Prostate gland (tissue), 2 donors: ENCODE results near the gene PSMB2.

Experiments used
- POLR2A ChIP-seq: fragments of 450-650 bp; IDR thresholded peaks from one replicate; pipeline ENCODE4 v1.6.1; 2016; ENCODE audit warnings: antibody characterized with exemption, mild to moderate bottlenecking
- TF ChIP-seq, protein P1 (sequence below), 4 experiments: fragments of 200-600 bp in 2 of 4; fragments of 450-650 bp in 2 of 4; sonication (generic) in 2 of 4; IDR thresholded peaks; 1 replicate in 3 of 4; 2 replicates in 1 of 4; pipeline ENCODE4 v1.5.1; 2016 to 2019; ENCODE audit warnings: antibody characterized with exemption in 4 of 4, mild to moderate bottlenecking in 2 of 4, moderate library complexity in 2 of 4

DNA sequence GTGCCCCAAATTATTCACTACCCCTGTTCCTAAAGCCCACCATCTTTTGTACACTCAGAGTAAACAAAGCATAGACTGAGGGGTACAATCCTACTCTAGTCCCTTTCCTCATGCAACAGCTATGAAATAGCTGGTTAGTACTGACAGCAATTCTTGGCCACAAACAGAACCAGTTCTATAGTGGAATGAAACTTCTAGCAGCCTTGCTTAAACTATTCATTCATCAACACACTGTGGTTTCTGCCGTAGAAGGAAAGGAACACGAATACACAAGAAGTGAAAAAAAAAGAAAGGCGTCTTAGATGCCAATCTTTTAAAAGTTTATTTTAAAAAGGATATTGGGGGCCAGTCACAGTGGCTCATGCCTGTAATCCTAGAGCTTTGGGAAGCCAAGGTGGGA is 9.9 kb downstream of the PSMB2 start:
- TF ChIP-seq, protein P1, sequence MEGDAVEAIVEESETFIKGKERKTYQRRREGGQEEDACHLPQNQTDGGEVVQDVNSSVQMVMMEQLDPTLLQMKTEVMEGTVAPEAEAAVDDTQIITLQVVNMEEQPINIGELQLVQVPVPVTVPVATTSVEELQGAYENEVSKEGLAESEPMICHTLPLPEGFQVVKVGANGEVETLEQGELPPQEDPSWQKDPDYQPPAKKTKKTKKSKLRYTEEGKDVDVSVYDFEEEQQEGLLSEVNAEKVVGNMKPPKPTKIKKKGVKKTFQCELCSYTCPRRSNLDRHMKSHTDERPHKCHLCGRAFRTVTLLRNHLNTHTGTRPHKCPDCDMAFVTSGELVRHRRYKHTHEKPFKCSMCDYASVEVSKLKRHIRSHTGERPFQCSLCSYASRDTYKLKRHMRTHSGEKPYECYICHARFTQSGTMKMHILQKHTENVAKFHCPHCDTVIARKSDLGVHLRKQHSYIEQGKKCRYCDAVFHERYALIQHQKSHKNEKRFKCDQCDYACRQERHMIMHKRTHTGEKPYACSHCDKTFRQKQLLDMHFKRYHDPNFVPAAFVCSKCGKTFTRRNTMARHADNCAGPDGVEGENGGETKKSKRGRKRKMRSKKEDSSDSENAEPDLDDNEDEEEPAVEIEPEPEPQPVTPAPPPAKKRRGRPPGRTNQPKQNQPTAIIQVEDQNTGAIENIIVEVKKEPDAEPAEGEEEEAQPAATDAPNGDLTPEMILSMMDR (IDR thresholded peaks at IDR 0.05): no peak
- TF ChIP-seq POLR2A: no peak
